ENCODE measurements around the gene RASA4B. TPM values are rescaled to one million over a fixed set of nuclear protein-coding genes. Genes with fewer than 3 reads are reported as not detected.
A peak's percentile ranks its signal among the peaks of the same experiment; 100 is the strongest.

RASA4B gene
- total and polyA plus RNA-seq, 8 donors, result 7.8 to 93.4 (median 9.3) TPM

GRCh38 chr7:102473271-102473991 is 44.1 kb downstream of the RASA4B start:
- Histone ChIP-seq H3K9me3 (no peaks in the 10 kb centered on the region), H3K4me3 (no peak overlapping the region), H3K36me3 (no peaks in the 10 kb centered on the region), H3K27me3 (no peaks in the 10 kb centered on the region), H3K4me1 (no peaks in the 10 kb centered on the region), H3K27ac (no peak overlapping the region)
- peak in 5 of 6 donors; percentile 1 to 55 (median 23) for DNase-seq
- 82 to 83% methylated on average over 23 of the region's 23 CpGs for WGBS, 2 donors
- ATAC-seq, result no peak
- no peak for TF ChIP-seq CTCF (IDR thresholded peaks at IDR 0.05)
- intact Hi-C loops (cut with DNase I), result no loop called here
- no peak for FAIRE-seq

GRCh38 chr7:102472126-102473041 is 45.2 kb downstream of the RASA4B start:
- H3K36me3 ChIP-seq, result no peaks in the 10 kb centered on the region
- no peak for FAIRE-seq
- WGBS, 2 donors, result 77 to 78% methylated on average over 30 to 31 of the region's 31 CpGs
- intact Hi-C loops (cut with DNase I), result no loop called here
- no peak overlapping the region for H3K4me3 ChIP-seq
- no peaks in the 10 kb centered on the region for H3K27me3 ChIP-seq
- H3K4me1 ChIP-seq, result no peaks in the 10 kb centered on the region
- DNase-seq, result peak in 5 of 6 donors; percentile 2 to 78 (median 37)
- no peak overlapping the region for H3K27ac ChIP-seq
- TF ChIP-seq CTCF (IDR thresholded peaks at IDR 0.05), result no peak
- H3K9me3 ChIP-seq, result no peaks in the 10 kb centered on the region
- ATAC-seq, result no peak

GRCh38 chr7:102471791-102472125 is 45.8 kb downstream of the RASA4B start:
- H3K4me1 ChIP-seq, result no peaks in the 10 kb centered on the region
- ATAC-seq, result no peak
- H3K27ac ChIP-seq, result no peak overlapping the region
- H3K9me3 ChIP-seq, result no peaks in the 10 kb centered on the region
- no peak for FAIRE-seq
- intact Hi-C loops (cut with DNase I), result no loop called here
- H3K4me3 ChIP-seq, result no peak overlapping the region
- peak in 5 of 6 donors; percentile 1 to 44 (median 17) for DNase-seq
- WGBS, 2 donors, result 87 to 91% methylated on average over 6 of the region's 6 CpGs
- TF ChIP-seq CTCF (IDR thresholded peaks at IDR 0.05), result no peak
- no peaks in the 10 kb centered on the region for H3K27me3 ChIP-seq
- H3K36me3 ChIP-seq, result no peaks in the 10 kb centered on the region

- Histone ChIP-seq H3K4me1 (peaks cover 0 to 6% (median 6%) of the 10 kb centered on the region in 3 donors), H3K9me3 (no peaks in the 10 kb centered on the region), H3K4me3 (no peak overlapping the region), H3K27me3 (no peaks in the 10 kb centered on the region), H3K27ac (no peak overlapping the region), H3K36me3 (no peaks in the 10 kb centered on the region)
- DNase-seq (peak in 5 of 6 donors; percentile 3 to 57 (median 23)), ATAC-seq (peak in 1 of 4 donors; percentile 23), FAIRE-seq (no peak)
- no peak for TF ChIP-seq CTCF (IDR thresholded peaks at IDR 0.05)
- intact Hi-C loops (cut with DNase I), result no loop called here
- 68 to 72% methylated on average over 20 of the region's 20 CpGs for WGBS, 2 donors
Observed at GRCh38 chr7:102469972-102470825, 47.4 kb downstream of the RASA4B start.
